PC-9 (cell line): ENCODE measurements around the gene MRFAP1. TPM values are rescaled to one million over a fixed set of nuclear protein-coding genes. Genes with fewer than 3 reads are reported as not detected.
"Not testable (repeated sequence)": the region's sequence is repeated elsewhere in the genome, so short reads cannot be mapped to it uniquely, and the experiment has no call there.

Experiments
- BruUV-seq: library from RNA; stranded (reverse); fragments of 400-500 nt; replicated peaks from 2 replicates; lab custom pipeline; 2021; lab: Mats Ljungman, UMichigan
- CTCF ChIA-PET: fragments of 300-600 bp; sonication (Branson Sonifier 250); formaldehyde crosslinking; loops from one replicate; lab custom pipeline; 2022; ENCODE audit warnings: antibody characterized with exemption; lab: Charles Lee
- POLR2A ChIA-PET: fragments of 300-600 bp; sonication (Branson Sonifier 250); formaldehyde crosslinking; loops from one replicate; lab custom pipeline; 2022; ENCODE audit warnings: antibody characterized with exemption; ENCODE audit not compliant: unreplicated experiment; lab: Charles Lee
- DNase-seq, 2 experiments: peaks; one replicate each; pipeline versions ENCODE4 v3.0.0 to v3.0.0-alpha.2; 2015 to 2022; ENCODE audit warnings: mixed read lengths in 1 of 2
- H2AFZ ChIP-seq: fragments of 200-600 bp; sonication (generic); 2 replicates; pipeline ENCODE4 v1.8.1; 2017; ENCODE audit warnings: antibody characterized with exemption
- H3F3A ChIP-seq: fragments of 200-600 bp; sonication (generic); 2 replicates; pipeline ENCODE4 v1.8.1; 2017; ENCODE audit warnings: antibody characterized with exemption, mild to moderate bottlenecking, low read depth; ENCODE audit not compliant: insufficient read depth
- H3K27ac ChIP-seq: fragments of 200-600 bp; sonication (generic); 2 replicates; pipeline ENCODE4 v1.6.1; 2016; ENCODE audit warnings: mixed run types
- H3K27me3 ChIP-seq: fragments of 200-600 bp; sonication (generic); 2 replicates; pipeline ENCODE4 v1.6.1; 2016; ENCODE audit warnings: low read depth, mixed run types; ENCODE audit not compliant: insufficient read depth
- H3K36me3 ChIP-seq: fragments of 200-600 bp; sonication (generic); 2 replicates; pipeline ENCODE4 v1.6.1; 2016; ENCODE audit warnings: low read depth, mixed run types
- H3K4me1 ChIP-seq: fragments of 200-600 bp; sonication (generic); replicated peaks from 2 replicates; pipeline ENCODE4 v1.6.1; 2016; ENCODE audit warnings: mixed run types; ENCODE audit not compliant: insufficient read depth
- H3K4me2 ChIP-seq: fragments of 200-600 bp; sonication (generic); 2 replicates; pipeline ENCODE4 v1.6.1; 2017; ENCODE audit warnings: mixed run types
- H3K4me3 ChIP-seq: fragments of 200-600 bp; sonication (generic); 2 replicates; pipeline ENCODE4 v1.6.1; 2016; ENCODE audit warnings: mixed run types
- H3K79me2 ChIP-seq: fragments of 200-600 bp; sonication (generic); 2 replicates; pipeline ENCODE4 v1.6.1; 2017; ENCODE audit warnings: low read depth, mixed run types
- H3K9me2 ChIP-seq: fragments of 200-600 bp; sonication (generic); 2 replicates; pipeline ENCODE4 v1.8.1; 2017; ENCODE audit warnings: mild to moderate bottlenecking; ENCODE audit not compliant: insufficient read depth
- H3K9me3 ChIP-seq: fragments of 200-600 bp; sonication (generic); 2 replicates; pipeline ENCODE4 v1.8.1; 2016; ENCODE audit warnings: low read depth; ENCODE audit not compliant: insufficient read depth
- H4K20me1 ChIP-seq: fragments of 200-600 bp; sonication (generic); 2 replicates; pipeline ENCODE4 v1.8.1; 2017; ENCODE audit not compliant: insufficient read depth
- CTCF ChIP-seq: fragments of 200-600 bp; sonication (generic); conservative IDR thresholded peaks from 2 replicates; pipeline ENCODE4 v1.6.1; 2017; ENCODE audit warnings: mixed run types, antibody characterized with exemption, mild to moderate bottlenecking, moderate library complexity
- EZH2 ChIP-seq: fragments of 200-600 bp; sonication (generic); IDR thresholded peaks from 2 replicates; pipeline ENCODE4 v1.8.0; 2017; ENCODE audit warnings: antibody characterized with exemption, low read depth
- intact Hi-C: fragments of 100-400 bp; cut with micrococcal nuclease; formaldehyde crosslinking; loops from one replicate; pipeline ENCODE4 v1.10.0; 2022; ENCODE audit not compliant: unreplicated experiment
- total RNA-seq: library from RNA; stranded (reverse); gene quantifications from 2 replicates; pipeline ENCODE4 v1.2.3, GENCODE V29; 2021

MRFAP1 gene
- total RNA-seq, 1 experiment from 2014 or later, result 278 TPM

GRCh38 chr4:6626066-6626465 lies 14.4 kb upstream of the MRFAP1 start:
- POLR2A ChIA-PET, result no interaction called here
- H3K4me2 ChIP-seq, result no peak overlapping the region
- intact Hi-C loops, result no loop called here

GRCh38 chr4:6627832-6628231 lies 12.7 kb upstream of the MRFAP1 start:
- ChIA-PET POLR2A (interaction anchor here (0.6 kb wide), 1 partner anchor 65 kb away, joined by 3 read pairs; no protein-coding TSS in a partner anchor), CTCF (no interaction called here)
- BruUV-seq, result no TSS peak

More at GRCh38 chr4:6626066-6626465, 14.4 kb upstream of the MRFAP1 start:
- Histone ChIP-seq H4K20me1 (no peaks in the 10 kb centered on the region), H3K36me3 (no peaks in the 10 kb centered on the region), H3F3A (no peaks in the 10 kb centered on the region), H3K27ac (no peak overlapping the region), H3K27me3 (no peaks in the 10 kb centered on the region), H3K79me2 (no peaks in the 10 kb centered on the region), H3K4me1 (peaks cover 7% of the 10 kb centered on the region; the same call in 1 of the 2 replicates), H3K9me3 (no peaks in the 10 kb centered on the region), H3K4me3 (no peak overlapping the region), H2AFZ (no peak overlapping the region), H3K9me2 (no peaks in the 10 kb centered on the region; the same call in 1 of the 2 replicates)
- CTCF ChIA-PET, result interaction anchor here (0.6 kb wide), 1 partner anchor 23 kb away, joined by 4 read pairs; no protein-coding TSS in a partner anchor
- no TSS peak for BruUV-seq
- TF ChIP-seq CTCF, result no peak
- no peak for DNase-seq

GRCh38 chr4:6628484-6628883 lies 12.0 kb upstream of the MRFAP1 start:
- H3K9me3 ChIP-seq, intact Hi-C loops, DNase-seq, H3K79me2 ChIP-seq, H3K27ac ChIP-seq, H4K20me1 ChIP-seq, H3K27me3 ChIP-seq, H3K4me3 ChIP-seq, H3K9me2 ChIP-seq, H3K4me2 ChIP-seq, POLR2A ChIA-PET, CTCF ChIA-PET, BruUV-seq, H2AFZ ChIP-seq, H3K36me3 ChIP-seq: not testable (repeated sequence)
- Histone ChIP-seq H3K4me1 (peaks cover 21% of the 10 kb centered on the region), H3F3A (peaks cover 13% of the 10 kb centered on the region)

More at GRCh38 chr4:6627832-6628231, 12.7 kb upstream of the MRFAP1 start:
- no peak overlapping the region for H3K27ac ChIP-seq
- no peaks in the 10 kb centered on the region for H3K27me3 ChIP-seq
- no peaks in the 10 kb centered on the region for H3K79me2 ChIP-seq
- no peaks in the 10 kb centered on the region for H3K9me3 ChIP-seq
- H2AFZ ChIP-seq, result no peak overlapping the region
- intact Hi-C loops, result no loop called here
- no peak overlapping the region for H3K4me2 ChIP-seq
- no peaks in the 10 kb centered on the region; the same call in 1 of the 2 replicates for H3K9me2 ChIP-seq
- H3K4me1 ChIP-seq, result peaks cover 14% of the 10 kb centered on the region
- no peaks in the 10 kb centered on the region for H4K20me1 ChIP-seq
- TF ChIP-seq CTCF (no peak), EZH2 (no peak)
- DNase-seq, result no peak
- H3K36me3 ChIP-seq, result no peaks in the 10 kb centered on the region
- no peak overlapping the region for H3K4me3 ChIP-seq
- peaks cover 7% of the 10 kb centered on the region for H3F3A ChIP-seq

- intact Hi-C loops, result no loop called here
- Histone ChIP-seq H3K9me3 (no peaks in the 10 kb centered on the region), H2AFZ (no peak overlapping the region), H3K4me1 (peaks cover 22% of the 10 kb centered on the region), H4K20me1 (no peaks in the 10 kb centered on the region), H3K36me3 (no peaks in the 10 kb centered on the region), H3K27me3 (no peaks in the 10 kb centered on the region), H3K4me3 (no peak overlapping the region), H3K79me2 (no peaks in the 10 kb centered on the region), H3F3A (peaks cover 24% of the 10 kb centered on the region), H3K27ac (0 out of 2 replicates have a peak overlapping the region, but pooled peaks have one; percentile 89), H3K4me2 (no peak overlapping the region), H3K9me2 (no peaks in the 10 kb centered on the region; the same call in 1 of the 2 replicates)
- BruUV-seq, result no TSS peak
- ChIA-PET POLR2A (no interaction called here), CTCF (no interaction called here)
- DNase-seq, result no peak
- TF ChIP-seq CTCF (no peak), EZH2 (no peak)
Measured at GRCh38 chr4:6632125-6632524, 8.4 kb upstream of the MRFAP1 start.
